Anterior cingulate cortex (tissue), 58 donors: ENCODE results near the gene TOR1B.
"Not testable (repeated sequence)": the region's sequence is repeated elsewhere in the genome, so short reads cannot be mapped to it uniquely, and the experiment has no call there.

Experiments
- DNase-seq, 58 donors: peaks; one replicate each; lab custom pipeline; 2025; lab: John Stamatoyannopoulos, UW

Gene TOR1B, protein sequence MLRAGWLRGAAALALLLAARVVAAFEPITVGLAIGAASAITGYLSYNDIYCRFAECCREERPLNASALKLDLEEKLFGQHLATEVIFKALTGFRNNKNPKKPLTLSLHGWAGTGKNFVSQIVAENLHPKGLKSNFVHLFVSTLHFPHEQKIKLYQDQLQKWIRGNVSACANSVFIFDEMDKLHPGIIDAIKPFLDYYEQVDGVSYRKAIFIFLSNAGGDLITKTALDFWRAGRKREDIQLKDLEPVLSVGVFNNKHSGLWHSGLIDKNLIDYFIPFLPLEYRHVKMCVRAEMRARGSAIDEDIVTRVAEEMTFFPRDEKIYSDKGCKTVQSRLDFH

GRCh38 chr9:129802833-129803675 lies at the start of gene TOR1B:
Gene TOR1B, plus strand, starts transcription at chr9:129803184. Its CDS starts 29 bp downstream, at chr9:129803213.
- peak; percentile 42 to 95 (median 87) for DNase-seq

GRCh38 chr9:129755151-129755550 lies 47.8 kb upstream of the TOR1B start:
- DNase-seq, result no peak

DNA sequence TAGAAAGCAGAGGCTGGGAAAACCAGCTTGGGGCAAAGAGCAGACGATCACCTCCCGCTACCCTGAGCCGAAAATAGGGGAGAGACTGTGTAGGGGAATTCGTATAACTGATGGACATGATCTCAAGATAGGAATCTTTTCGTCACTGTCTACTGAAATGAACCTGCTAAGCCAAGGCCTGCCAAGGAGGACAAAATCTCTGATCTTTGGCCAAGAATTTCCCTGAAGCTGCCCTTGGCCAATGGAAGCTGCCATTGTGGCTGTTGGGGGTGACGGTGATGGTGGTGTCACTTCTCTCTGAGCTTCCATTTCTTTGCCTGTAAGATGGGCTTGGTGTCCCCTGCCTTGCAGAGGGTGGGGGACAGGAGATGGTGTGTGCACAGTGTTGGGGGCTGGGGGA lies 46.8 kb upstream of the TOR1B start:
- DNase-seq, result no peak

- no peak for DNase-seq
These were observed 45.9 kb upstream of the TOR1B start for GRCh38 chr9:129757045-129757444.

GRCh38 chr9:129759319-129759718 lies 43.7 kb upstream of the TOR1B start:
- DNase-seq, result no peak

- DNase-seq, result no peak
These were observed 43.0 kb upstream of the TOR1B start for GRCh38 chr9:129759804-129760502.

DNA sequence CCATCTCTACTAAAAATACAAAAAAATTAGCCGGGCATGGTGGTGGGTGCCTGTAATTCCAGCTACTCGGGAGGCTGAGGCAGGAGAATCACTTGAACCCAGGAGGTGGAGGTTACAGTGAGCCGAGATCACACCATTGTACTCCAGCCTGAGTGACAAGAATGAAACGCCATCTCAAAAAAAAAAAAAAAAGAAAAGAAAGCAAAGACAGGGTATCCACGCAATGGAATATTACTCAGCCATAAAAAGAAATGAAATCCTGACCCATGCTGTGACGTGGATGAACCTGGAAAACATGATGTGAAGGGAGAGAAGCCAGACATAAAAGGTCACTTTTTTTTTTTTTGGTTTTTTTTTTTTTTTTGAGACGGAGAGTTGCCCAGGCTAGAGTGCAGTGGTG lies 42.2 kb upstream of the TOR1B start:
- DNase-seq, result not testable (repeated sequence)

- DNase-seq, result no peak
These were observed 41.6 kb upstream of the TOR1B start for GRCh38 chr9:129761293-129761900.

DNA sequence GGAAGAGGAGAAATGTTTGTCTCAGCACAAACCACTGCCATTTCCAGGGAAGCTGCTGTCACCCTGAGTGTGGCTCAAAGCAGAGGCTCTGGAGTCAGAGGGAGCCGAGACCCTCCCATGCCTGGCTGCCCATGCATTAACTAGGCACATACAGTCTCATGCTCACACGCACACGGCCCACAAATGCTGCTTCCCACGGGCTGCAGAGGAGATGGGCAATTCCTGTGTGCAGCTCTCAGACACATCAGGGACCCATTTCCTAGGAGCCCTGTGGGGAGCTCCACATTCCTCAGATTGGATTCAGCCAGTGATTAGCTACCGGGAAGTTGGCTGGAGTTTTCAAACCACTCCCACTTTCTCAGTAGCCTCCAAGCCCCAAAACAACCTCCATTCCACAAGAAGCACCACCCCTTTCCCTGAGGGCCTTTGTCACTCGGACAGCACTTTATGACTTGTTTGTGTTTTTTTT lies 41.0 kb upstream of the TOR1B start:
- no peak for DNase-seq

GRCh38 chr9:129762370-129762984 lies 40.5 kb upstream of the TOR1B start:
- not testable (repeated sequence) for DNase-seq

DNA sequence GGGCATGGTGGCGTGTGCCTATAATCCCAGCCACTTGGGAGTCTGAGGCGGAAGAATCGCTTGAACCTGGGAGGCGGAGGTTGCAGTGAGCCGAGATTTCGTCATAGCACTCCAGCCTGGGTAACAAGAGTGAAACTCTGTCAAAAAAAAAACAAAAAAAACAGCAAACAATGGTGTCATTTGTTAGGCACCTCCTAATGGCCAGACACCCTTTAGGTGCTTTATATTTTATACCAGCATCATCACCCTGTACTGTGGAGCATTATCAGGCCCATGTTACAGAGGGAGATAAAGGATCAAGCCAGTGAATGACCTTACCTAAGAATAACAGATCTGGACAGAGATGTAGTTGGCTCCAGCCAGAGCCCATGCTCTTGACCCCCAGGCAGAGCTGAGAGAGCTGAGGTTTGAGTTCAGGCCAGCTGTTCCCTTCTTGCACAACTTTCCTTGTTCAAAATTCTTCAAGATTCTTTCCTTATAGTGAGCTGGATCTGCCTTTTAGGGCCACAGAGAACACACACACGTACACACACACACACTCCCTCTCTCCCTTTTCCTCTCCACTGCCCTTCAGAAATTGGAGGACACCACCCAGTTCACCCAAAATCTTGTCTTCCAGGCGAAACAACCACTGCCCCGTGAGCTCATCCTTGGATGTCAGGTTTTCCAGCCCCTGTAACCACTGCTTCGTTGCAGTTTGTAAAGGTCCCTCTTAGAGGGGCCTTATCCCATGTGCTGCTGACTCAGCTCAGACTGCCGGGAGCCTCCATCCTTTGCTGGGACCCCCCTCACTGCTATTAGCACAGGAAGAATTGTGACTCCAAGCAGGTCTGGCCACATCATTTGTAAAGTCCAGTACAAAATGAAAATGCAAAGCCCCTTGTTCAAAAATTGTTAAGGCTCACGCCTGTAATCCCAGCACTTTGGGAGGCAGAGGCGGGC lies 39.7 kb upstream of the TOR1B start:
- no peak for DNase-seq

DNA sequence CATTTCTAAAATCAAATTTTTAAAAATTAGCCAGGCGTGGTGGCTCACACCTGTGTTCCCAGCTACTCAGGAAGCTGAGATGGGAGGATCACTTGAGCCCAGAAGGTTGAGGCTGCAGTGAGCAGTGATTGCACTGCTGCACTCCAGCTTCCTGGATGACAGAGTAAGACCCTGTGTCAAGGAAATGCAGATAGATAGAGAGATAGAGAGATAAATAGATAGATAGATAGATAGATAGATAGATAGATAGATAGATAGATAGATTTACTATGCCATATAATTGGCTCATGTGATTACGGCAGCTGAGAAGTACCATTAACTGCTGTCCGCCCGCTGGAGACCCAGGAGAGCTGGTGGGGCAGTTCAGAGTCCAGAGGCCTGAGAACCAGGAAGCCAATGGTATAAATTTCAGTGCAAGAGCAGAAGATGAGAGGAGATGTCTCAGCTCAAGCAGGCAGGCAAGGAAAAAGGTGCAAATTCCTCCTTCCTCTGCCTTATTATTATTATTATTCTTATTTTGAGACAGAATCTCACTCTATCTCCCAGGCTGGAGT lies 37.1 kb upstream of the TOR1B start:
- no peak for DNase-seq

- DNase-seq, result no peak
These were observed 34.5 kb upstream of the TOR1B start for GRCh38 chr9:129768486-129768885.

DNA sequence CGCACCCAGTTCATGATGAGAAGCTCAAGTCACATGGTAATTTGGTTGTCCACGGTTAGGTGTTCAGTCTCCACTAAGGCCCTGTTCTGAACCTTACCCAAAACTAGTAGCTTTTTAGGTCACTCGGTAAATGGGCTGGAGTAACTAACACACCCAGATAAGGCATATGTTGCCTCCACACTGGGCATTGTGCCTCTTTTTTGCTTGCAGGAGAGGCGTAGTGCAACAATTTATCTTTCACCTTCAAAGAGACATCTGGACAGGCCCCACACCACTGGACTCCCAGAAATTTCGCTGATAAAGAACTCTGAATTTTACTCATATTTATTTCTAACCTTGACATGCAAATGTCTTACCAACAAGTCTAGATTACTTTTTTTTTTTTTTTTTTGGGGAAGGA lies 33.3 kb upstream of the TOR1B start:
- no peak for DNase-seq

DNA sequence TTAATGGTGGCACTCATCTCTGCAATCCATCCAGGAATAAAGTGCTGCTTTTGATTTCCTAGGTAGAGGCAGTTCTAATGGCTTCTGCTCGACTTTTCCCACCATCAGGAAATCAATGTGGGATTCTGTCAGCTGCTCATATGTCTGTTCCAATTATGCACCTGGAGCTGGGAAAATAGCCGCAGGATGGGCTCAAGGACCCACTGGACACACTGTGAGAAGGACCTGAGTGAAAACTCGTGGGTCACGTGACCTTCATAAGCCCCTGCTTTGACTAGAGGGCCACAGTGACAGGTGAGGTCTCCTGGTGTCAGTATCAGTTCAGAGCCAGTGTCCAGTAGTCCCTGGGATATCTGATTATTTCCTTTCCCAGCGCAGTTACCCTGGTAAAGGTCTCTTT lies 32.2 kb upstream of the TOR1B start:
- no peak for DNase-seq

GRCh38 chr9:129773262-129774048 lies 29.5 kb upstream of the TOR1B start:
- no peak for DNase-seq

- DNase-seq, result no peak
These were observed 28.1 kb upstream of the TOR1B start for GRCh38 chr9:129774791-129775447.
